SU-DHL-6 (cell line): ENCODE measurements around the gene SEC63.

Experiments used
- H2AFZ ChIP-seq: fragments of 200-600 bp; sonication (generic); 2 replicates; pipeline ENCODE4 v1.6.1; 2014; ENCODE audit warnings: low read depth, mild to moderate bottlenecking, moderate library complexity, mixed read lengths, antibody characterized with exemption, low read length; ENCODE audit not compliant: severe bottlenecking
- H3F3A ChIP-seq: fragments of 200-600 bp; shearing (Covaris generic); 2 replicates; pipeline ENCODE4 v1.6.0; 2016; ENCODE audit warnings: antibody characterized with exemption, mild to moderate bottlenecking; ENCODE audit not compliant: insufficient read depth
- H3K27ac ChIP-seq: fragments of 200-600 bp; sonication (generic); 2 replicates; pipeline ENCODE4 v1.5.1; 2016; ENCODE audit warnings: low read depth, mild to moderate bottlenecking, low read length, moderate library complexity, mixed read lengths
- H3K27me3 ChIP-seq: fragments of 200-600 bp; sonication (generic), shearing (Covaris generic); 2 replicates; pipeline ENCODE4 v1.6.0; 2014; ENCODE audit warnings: mild to moderate bottlenecking, low read length
- H3K36me3 ChIP-seq: fragments of 200-600 bp; sonication (generic); 2 replicates; pipeline ENCODE4 v1.6.1; 2014; ENCODE audit warnings: mild to moderate bottlenecking, low read length, mixed read lengths
- H3K4me2 ChIP-seq: fragments of 300-600, 200-600 bp; shearing (Covaris generic), sonication (generic); 2 replicates; pipeline ENCODE4 v1.6.0; 2014; ENCODE audit warnings: low read length, low read depth, mild to moderate bottlenecking; ENCODE audit not compliant: poor library complexity, severe bottlenecking
- H3K4me3 ChIP-seq: fragments of 200-600 bp; sonication (generic); 2 replicates; pipeline ENCODE4 v1.5.1; 2014; ENCODE audit warnings: antibody characterized with exemption, low read length, mild to moderate bottlenecking, mixed read lengths; ENCODE audit not compliant: insufficient read depth, poor library complexity, severe bottlenecking
- H3K79me2 ChIP-seq: fragments of 200-600 bp; sonication (generic); 2 replicates; pipeline ENCODE4 v1.6.1; 2014; ENCODE audit warnings: mild to moderate bottlenecking, low read length, moderate library complexity; ENCODE audit not compliant: insufficient read depth
- H3K9ac ChIP-seq: fragments of 200-600 bp; sonication (generic); 2 replicates; pipeline ENCODE4 v1.7.0; 2014; ENCODE audit warnings: mild to moderate bottlenecking, low read length
- H3K9me2 ChIP-seq: fragments of 200-600 bp; sonication (generic); replicated peaks from 2 replicates; pipeline ENCODE4 v1.6.1; 2014; ENCODE audit warnings: low read length; ENCODE audit not compliant: insufficient read depth
- H3K9me3 ChIP-seq: fragments of 200-600 bp; sonication (generic); 2 replicates; pipeline ENCODE4 v1.6.1; 2014; ENCODE audit warnings: low read length, mixed read lengths; ENCODE audit not compliant: insufficient read depth
- H4K20me1 ChIP-seq: fragments of 200-600 bp; sonication (generic); 2 replicates; pipeline ENCODE4 v1.6.1; 2014; ENCODE audit warnings: low read depth, mild to moderate bottlenecking, antibody characterized with exemption, low read length, moderate library complexity, mixed read lengths
- EZH2phosphoT487 ChIP-seq: fragments of 200-600 bp; sonication (generic), shearing (Covaris generic); conservative IDR thresholded peaks from 2 replicates; pipeline ENCODE4 v1.6.1; 2018; ENCODE audit warnings: mild to moderate bottlenecking, antibody characterized with exemption, low read length, moderate library complexity, mixed read lengths
- TF ChIP-seq, protein P1 (sequence below): fragments of 200-600 bp; sonication (generic); IDR thresholded peaks from one replicate; pipeline ENCODE4 v1.5.1; 2017; ENCODE audit warnings: antibody characterized with exemption, mild to moderate bottlenecking, low read length, moderate library complexity; ENCODE audit not compliant: insufficient read depth, poor library complexity, severe bottlenecking

Gene SEC63

DNA sequence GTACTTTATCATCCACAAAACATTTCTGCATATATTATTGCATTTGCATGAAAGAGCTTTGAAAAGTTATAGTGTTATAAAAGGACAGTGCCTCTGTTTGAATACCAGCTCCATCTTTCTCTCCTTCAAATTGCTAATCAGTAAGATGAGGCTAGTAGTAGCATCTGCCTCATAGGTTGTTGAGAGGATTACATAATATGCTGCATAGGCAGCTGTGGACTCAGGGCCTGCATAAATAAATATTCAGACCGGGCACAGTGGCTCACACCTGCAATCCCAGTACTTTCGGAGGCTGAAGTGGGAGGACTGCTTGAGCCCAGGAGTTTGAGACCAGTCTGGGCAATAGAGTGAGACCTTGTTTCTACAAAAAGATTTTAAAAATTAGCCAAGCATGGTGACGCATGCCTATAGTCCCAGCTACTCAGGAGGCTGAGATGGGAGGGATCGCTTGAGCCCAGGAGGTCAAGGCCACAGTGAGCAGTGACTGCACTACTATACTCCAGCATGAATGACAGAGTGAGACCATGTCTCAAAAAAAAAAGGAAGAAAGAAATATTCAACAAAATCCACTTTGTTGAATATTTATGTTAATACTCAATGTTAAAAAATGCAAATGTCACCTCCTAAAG lies 18.3 kb upstream of the SEC63 start:
- no peaks in the 10 kb centered on the region for H3F3A ChIP-seq
- no peaks in the 10 kb centered on the region for H3K9me3 ChIP-seq
- H4K20me1 ChIP-seq = no peaks in the 10 kb centered on the region
- H3K36me3 ChIP-seq = no peaks in the 10 kb centered on the region
- no peak overlapping the region for H3K4me2 ChIP-seq
- no peaks in the 10 kb centered on the region for H3K27me3 ChIP-seq
- H3K9me2 ChIP-seq = no peaks in the 10 kb centered on the region
- no peak overlapping the region for H3K27ac ChIP-seq
- no peak overlapping the region for H3K9ac ChIP-seq
- TF ChIP-seq, protein P1, sequence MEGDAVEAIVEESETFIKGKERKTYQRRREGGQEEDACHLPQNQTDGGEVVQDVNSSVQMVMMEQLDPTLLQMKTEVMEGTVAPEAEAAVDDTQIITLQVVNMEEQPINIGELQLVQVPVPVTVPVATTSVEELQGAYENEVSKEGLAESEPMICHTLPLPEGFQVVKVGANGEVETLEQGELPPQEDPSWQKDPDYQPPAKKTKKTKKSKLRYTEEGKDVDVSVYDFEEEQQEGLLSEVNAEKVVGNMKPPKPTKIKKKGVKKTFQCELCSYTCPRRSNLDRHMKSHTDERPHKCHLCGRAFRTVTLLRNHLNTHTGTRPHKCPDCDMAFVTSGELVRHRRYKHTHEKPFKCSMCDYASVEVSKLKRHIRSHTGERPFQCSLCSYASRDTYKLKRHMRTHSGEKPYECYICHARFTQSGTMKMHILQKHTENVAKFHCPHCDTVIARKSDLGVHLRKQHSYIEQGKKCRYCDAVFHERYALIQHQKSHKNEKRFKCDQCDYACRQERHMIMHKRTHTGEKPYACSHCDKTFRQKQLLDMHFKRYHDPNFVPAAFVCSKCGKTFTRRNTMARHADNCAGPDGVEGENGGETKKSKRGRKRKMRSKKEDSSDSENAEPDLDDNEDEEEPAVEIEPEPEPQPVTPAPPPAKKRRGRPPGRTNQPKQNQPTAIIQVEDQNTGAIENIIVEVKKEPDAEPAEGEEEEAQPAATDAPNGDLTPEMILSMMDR = no peak
- no peak for TF ChIP-seq EZH2phosphoT487
- H3K4me3 ChIP-seq = no peak overlapping the region
- no peak overlapping the region for H2AFZ ChIP-seq
- H3K79me2 ChIP-seq = no peaks in the 10 kb centered on the region

DNA sequence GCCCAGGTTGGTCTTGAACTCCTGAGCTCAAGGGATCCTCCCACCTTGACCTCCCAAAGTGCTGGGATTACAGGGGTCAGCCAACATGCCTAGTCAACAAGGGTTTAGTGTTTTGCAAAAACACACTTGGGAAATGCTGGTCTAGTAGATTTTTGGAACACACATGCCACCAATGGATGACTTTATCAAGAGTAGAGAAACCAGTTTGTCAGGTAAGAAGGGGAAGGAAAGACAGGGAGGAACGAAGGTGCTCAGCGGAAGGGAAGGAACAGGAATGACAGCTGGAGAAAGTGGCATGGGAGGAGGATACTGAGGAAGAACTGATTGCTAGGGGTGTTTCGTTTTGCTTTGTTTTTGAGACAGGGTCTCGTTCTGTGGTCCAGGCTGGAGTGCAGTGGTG lies 15.6 kb upstream of the SEC63 start:
- H3K4me2 ChIP-seq = no peak overlapping the region
- no peaks in the 10 kb centered on the region for H3F3A ChIP-seq
- H3K4me3 ChIP-seq = no peak overlapping the region
- no peak overlapping the region for H3K9ac ChIP-seq
- H3K27me3 ChIP-seq = no peaks in the 10 kb centered on the region
- no peaks in the 10 kb centered on the region for H3K79me2 ChIP-seq
- TF ChIP-seq EZH2phosphoT487 = no peak
- TF ChIP-seq, protein P1 = no peak
- H3K27ac ChIP-seq = no peak overlapping the region
- no peak overlapping the region for H2AFZ ChIP-seq
- no peaks in the 10 kb centered on the region for H3K9me2 ChIP-seq
- H3K9me3 ChIP-seq = no peaks in the 10 kb centered on the region
- no peaks in the 10 kb centered on the region for H3K36me3 ChIP-seq
- no peaks in the 10 kb centered on the region for H4K20me1 ChIP-seq

DNA sequence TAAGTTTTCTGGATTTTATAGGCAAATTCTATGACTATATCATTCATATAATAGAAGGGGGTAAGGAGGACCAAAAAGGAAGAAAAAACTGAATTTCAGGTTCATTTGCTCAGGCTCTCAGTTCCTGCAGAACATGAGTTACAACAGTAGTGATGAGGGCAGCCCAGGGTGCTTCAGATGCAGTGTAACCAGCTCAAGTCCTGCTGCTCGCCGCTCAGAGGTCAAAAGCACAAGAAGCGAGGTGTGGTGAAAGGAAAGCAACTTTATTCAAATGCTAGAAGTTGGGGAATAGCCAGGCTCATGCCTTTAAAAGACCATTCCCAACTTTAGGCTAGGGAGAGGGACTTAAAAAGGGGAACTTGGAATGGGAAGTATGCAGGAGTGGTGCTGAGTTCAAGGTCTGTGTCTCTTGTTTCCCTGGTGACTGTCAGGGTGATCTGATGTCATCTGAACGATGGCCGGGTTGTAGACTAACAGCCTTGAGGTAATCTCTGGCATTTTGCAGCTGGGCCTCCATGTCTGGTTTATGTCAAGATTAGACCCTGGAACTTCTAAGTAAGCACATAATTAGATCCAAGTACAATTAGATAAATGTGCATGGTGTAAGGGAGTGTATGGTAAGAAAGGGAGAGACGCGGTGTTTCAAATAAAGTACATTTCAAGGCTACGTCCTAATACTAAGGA lies 14.5 kb upstream of the SEC63 start:
- Histone ChIP-seq H3K27me3 (no peaks in the 10 kb centered on the region), H3K4me2 (no peak overlapping the region), H2AFZ (no peak overlapping the region), H3K9me3 (no peaks in the 10 kb centered on the region), H3K9me2 (no peaks in the 10 kb centered on the region), H3K36me3 (no peaks in the 10 kb centered on the region), H3F3A (no peaks in the 10 kb centered on the region), H4K20me1 (no peaks in the 10 kb centered on the region), H3K9ac (no peak overlapping the region), H3K79me2 (no peaks in the 10 kb centered on the region), H3K27ac (no peak overlapping the region), H3K4me3 (no peak overlapping the region)
- no peak for TF ChIP-seq EZH2phosphoT487
- TF ChIP-seq, protein P1 = no peak
